Sigmoid colon (tissue), 7 donors: ENCODE measurements around the gene TRAF3IP3. TPM values are rescaled to one million over a fixed set of nuclear protein-coding genes. Genes with fewer than 3 reads are reported as not detected.

Source experiments
- DNase-seq: peaks from one replicate; pipeline ENCODE4 v3.0.0-alpha.2; 2019
- H3K27ac ChIP-seq, 4 donors: fragments of 200-600 bp; sonication (generic); one replicate each; pipeline ENCODE4 v1.5.1; 2016 to 2019; ENCODE audit warnings: mild to moderate bottlenecking in 1 of 4
- H3K27me3 ChIP-seq, 3 donors: fragments of 200-600 bp; sonication (generic); one replicate each; pipeline ENCODE4 v1.5.1; 2019; ENCODE audit warnings: mild to moderate bottlenecking in 1 of 3
- H3K36me3 ChIP-seq, 4 donors: fragments of 200-600 bp; sonication (generic); one replicate each; pipeline ENCODE4 v1.5.1; 2016 to 2019
- H3K4me1 ChIP-seq, 4 donors: fragments of 200-600 bp; sonication (generic); one replicate each; pipeline ENCODE4 v1.5.1; 2017 to 2019
- H3K4me3 ChIP-seq, 4 donors: fragments of 200-600 bp; sonication (generic); one replicate each; pipeline ENCODE4 v1.5.1; 2017 to 2019; ENCODE audit warnings: mild to moderate bottlenecking in 2 of 4, moderate library complexity in 1 of 4
- H3K9me3 ChIP-seq, 4 donors: fragments of 200-600 bp in 3 of 4; sonication (generic) in 3 of 4; one replicate each; pipeline versions ENCODE4 v1.5.1 to v1.6.1; 2013 to 2019
- EP300 ChIP-seq, 4 donors: sonication (generic); formaldehyde crosslinking; IDR thresholded peaks; one replicate each; pipeline ENCODE4 v1.6.1; 2017; ENCODE audit warnings: antibody characterized with exemption in 4 of 4
- POLR2A ChIP-seq, 2 donors: fragments of 450-650 bp; IDR thresholded peaks; one replicate each; pipeline ENCODE4 v1.6.1; 2016; ENCODE audit warnings: antibody characterized with exemption in 2 of 2, mild to moderate bottlenecking in 2 of 2, moderate library complexity in 2 of 2
- POLR2AphosphoS5 ChIP-seq, 4 donors: sonication (generic); formaldehyde crosslinking; IDR thresholded peaks; one replicate each; pipeline ENCODE4 v1.6.1; 2017; ENCODE audit warnings: antibody characterized with exemption in 4 of 4
- WGBS, 2 donors: extraction: QIAGEN DNeasy Blood & Tissue Kit; methylation state at CpG; one replicate each; pipeline ENCODE4 v1.1.7; 2013; 5-methylcytosine and 5-hydroxymethylcytosine counted together
- intact Hi-C: fragments of 100-400 bp; cut with DNase I; formaldehyde crosslinking; loops from one replicate; pipeline ENCODE4 v1.15.1; 2023
- polyA plus RNA-seq, 3 donors: library from polyadenylated mRNA; stranded (reverse); fragments of 200-250 nt; gene quantifications; one replicate each; pipeline ENCODE4 v1.2.3, GENCODE V29; 2013
- total RNA-seq, 4 donors: library from RNA; depleted of rRNA; stranded (reverse); fragments of >200 nt; gene quantifications; one replicate each; pipeline ENCODE4 v1.1.0, GENCODE V29; 2016
- TF ChIP-seq, protein P1 (sequence below), 4 experiments: fragments of 450-650 bp in 3 of 4; fragments of 200-600 bp in 1 of 4; IDR thresholded peaks; one replicate each; pipeline ENCODE4 v1.5.1; 2016 to 2019; ENCODE audit warnings: antibody characterized with exemption in 4 of 4, mild to moderate bottlenecking in 3 of 4, moderate library complexity in 2 of 4
- donor health status: healthy with polysubstance abuse.
- donor health status: Bipolar disorder and iron deficiency.
- donor health status: healthy.

The TRAF3IP3 gene
- total and polyA plus RNA-seq, 7 donors, result 1.1 to 43.7 (median 1.7) TPM

DNA sequence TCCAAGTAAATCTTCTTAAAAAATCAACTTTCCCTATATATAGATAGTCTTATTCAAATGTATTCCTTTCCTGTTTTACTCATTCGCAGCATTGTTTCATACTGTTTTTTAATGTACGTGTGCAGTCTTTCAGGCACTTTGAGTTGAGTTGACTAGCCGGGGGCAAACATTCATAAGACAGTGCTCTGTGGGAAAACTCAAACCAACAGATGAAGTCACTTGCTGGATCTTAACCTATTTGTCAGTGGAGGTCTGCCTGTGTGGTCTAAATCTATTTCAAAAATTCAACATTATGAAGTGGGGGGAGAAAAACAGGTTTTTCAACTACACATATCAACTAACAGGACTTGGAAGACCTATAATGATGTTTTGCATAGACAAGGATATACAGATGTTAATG is 45.0 kb upstream of the TRAF3IP3 start:
- TF ChIP-seq POLR2A (IDR thresholded peaks at IDR 0.05) (no peak), POLR2AphosphoS5 (IDR thresholded peaks at IDR 0.05) (no peak), EP300 (IDR thresholded peaks at IDR 0.05) (no peak)
- TF ChIP-seq, protein P1, sequence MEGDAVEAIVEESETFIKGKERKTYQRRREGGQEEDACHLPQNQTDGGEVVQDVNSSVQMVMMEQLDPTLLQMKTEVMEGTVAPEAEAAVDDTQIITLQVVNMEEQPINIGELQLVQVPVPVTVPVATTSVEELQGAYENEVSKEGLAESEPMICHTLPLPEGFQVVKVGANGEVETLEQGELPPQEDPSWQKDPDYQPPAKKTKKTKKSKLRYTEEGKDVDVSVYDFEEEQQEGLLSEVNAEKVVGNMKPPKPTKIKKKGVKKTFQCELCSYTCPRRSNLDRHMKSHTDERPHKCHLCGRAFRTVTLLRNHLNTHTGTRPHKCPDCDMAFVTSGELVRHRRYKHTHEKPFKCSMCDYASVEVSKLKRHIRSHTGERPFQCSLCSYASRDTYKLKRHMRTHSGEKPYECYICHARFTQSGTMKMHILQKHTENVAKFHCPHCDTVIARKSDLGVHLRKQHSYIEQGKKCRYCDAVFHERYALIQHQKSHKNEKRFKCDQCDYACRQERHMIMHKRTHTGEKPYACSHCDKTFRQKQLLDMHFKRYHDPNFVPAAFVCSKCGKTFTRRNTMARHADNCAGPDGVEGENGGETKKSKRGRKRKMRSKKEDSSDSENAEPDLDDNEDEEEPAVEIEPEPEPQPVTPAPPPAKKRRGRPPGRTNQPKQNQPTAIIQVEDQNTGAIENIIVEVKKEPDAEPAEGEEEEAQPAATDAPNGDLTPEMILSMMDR (IDR thresholded peaks at IDR 0.05), result no peak
- Histone ChIP-seq H3K27ac (no peak overlapping the region), H3K9me3 (no peaks in the 10 kb centered on the region), H3K27me3 (no peaks in the 10 kb centered on the region), H3K4me1 (no peaks in the 10 kb centered on the region), H3K4me3 (no peak overlapping the region), H3K36me3 (no peaks in the 10 kb centered on the region)
- intact Hi-C loops, result no loop called here
- no peak for DNase-seq
- 93 to 94% methylated on average over 3 of the region's 3 CpGs for WGBS, 2 donors

DNA sequence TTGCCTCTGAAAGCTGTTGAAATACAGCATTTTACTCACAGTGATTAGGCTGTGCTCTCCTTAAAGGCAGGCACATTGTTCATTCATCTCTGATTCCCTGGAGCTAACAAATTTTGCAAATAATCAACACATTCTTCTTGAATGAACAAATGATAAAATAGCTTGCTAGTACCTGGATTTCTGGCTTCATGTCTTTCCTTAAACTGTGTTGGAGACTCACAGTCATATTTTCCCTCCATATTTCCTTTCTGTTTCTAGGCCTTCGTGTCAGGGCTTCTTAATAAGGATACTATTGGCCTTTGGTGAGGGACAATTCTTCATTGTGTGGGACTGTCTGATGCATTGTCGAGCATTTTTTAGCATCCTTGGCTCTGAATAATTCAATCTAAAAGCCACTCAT is 41.5 kb upstream of the TRAF3IP3 start:
- Histone ChIP-seq H3K27me3 (no peaks in the 10 kb centered on the region), H3K36me3 (no peaks in the 10 kb centered on the region), H3K9me3 (no peaks in the 10 kb centered on the region), H3K27ac (no peak overlapping the region), H3K4me3 (no peak overlapping the region), H3K4me1 (no peaks in the 10 kb centered on the region)
- 82 to 91% methylated on average over 2 of the region's 2 CpGs for WGBS, 2 donors
- TF ChIP-seq EP300 (IDR thresholded peaks at IDR 0.05) (no peak), POLR2AphosphoS5 (IDR thresholded peaks at IDR 0.05) (no peak), POLR2A (IDR thresholded peaks at IDR 0.05) (no peak)
- TF ChIP-seq, protein P1 (IDR thresholded peaks at IDR 0.05), result no peak
- intact Hi-C loops, result no loop called here
- DNase-seq, result no peak

DNA sequence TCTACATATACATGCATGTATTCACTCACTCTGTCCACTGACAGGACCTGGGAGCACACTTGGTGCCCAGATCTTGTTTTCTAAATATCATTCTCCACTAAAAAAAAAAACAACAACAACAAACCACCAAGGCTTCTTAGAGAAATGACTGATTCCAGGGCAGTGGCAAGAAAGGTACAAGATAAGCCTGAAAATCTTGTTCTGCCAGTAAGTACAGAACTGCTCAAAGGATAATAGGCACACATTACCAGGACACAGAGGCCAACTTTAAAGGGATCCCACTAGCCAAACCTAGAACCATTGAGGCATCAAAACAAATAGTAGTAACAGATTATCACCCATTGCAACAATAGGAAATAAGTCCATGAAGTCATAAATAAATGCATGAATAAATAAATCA is 40.5 kb upstream of the TRAF3IP3 start:
- TF ChIP-seq EP300 (IDR thresholded peaks at IDR 0.05) (no peak), POLR2AphosphoS5 (IDR thresholded peaks at IDR 0.05) (no peak), POLR2A (IDR thresholded peaks at IDR 0.05) (no peak)
- TF ChIP-seq, protein P1 (IDR thresholded peaks at IDR 0.05), result no peak
- H3K36me3 ChIP-seq, result no peaks in the 10 kb centered on the region
- no peaks in the 10 kb centered on the region for H3K27me3 ChIP-seq
- no peak overlapping the region for H3K4me3 ChIP-seq
- intact Hi-C loops, result no loop called here
- DNase-seq, result no peak
- no peaks in the 10 kb centered on the region for H3K4me1 ChIP-seq
- H3K9me3 ChIP-seq, result no peaks in the 10 kb centered on the region
- no peak overlapping the region for H3K27ac ChIP-seq

DNA sequence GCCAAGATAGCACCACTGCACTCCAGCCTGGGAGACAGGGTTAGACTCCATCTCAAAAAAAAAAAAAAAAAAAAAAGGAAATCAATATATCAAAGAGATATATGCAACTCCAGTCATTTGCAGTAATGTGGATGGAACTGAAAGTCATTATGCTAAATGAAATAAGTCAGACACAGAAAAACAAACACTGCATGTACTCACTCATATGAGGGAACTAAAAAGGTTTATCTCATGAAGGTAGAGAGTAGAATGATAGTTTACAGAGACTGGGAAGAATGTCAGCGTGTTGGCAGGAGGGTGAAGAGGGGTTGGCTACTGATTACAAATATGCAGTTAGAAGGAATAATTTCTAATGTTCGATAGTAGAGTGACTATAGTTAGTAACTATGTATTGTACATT is 38.0 kb upstream of the TRAF3IP3 start:
- Histone ChIP-seq H3K4me3 (no peak overlapping the region), H3K27me3 (no peaks in the 10 kb centered on the region), H3K9me3 (no peaks in the 10 kb centered on the region), H3K4me1 (no peaks in the 10 kb centered on the region), H3K27ac (no peak overlapping the region), H3K36me3 (no peaks in the 10 kb centered on the region)
- TF ChIP-seq EP300 (IDR thresholded peaks at IDR 0.05), result no peak
- TF ChIP-seq POLR2AphosphoS5 (IDR thresholded peaks at IDR 0.05), result no peak
- no peak for TF ChIP-seq POLR2A (IDR thresholded peaks at IDR 0.05)
- TF ChIP-seq, protein P1 (IDR thresholded peaks at IDR 0.05), result no peak
- intact Hi-C loops, result no loop called here
- WGBS, 2 donors, result 82 to 85% methylated on average over 2 of the region's 2 CpGs
- no peak for DNase-seq

DNA sequence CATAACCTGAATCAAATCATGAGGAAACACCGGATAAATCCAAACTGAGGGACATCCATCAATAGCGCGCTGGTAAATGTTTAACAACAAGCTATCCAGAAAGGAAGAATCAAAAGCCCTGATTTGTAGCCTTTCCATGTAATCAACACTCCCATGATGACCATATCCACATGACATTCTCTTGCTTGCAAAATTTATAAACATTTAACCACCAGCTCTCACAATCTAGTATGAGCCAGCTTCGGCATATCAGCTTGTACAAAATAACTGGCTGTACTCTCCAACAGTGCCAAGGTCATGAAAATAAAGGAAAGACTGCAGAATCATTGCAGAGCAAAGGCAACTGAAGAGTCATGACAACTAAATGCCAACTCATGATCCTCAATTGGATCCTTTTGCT is 35.5 kb upstream of the TRAF3IP3 start:
- Histone ChIP-seq H3K36me3 (no peaks in the 10 kb centered on the region), H3K27me3 (no peaks in the 10 kb centered on the region), H3K4me1 (no peaks in the 10 kb centered on the region), H3K27ac (no peak overlapping the region), H3K9me3 (no peaks in the 10 kb centered on the region), H3K4me3 (no peak overlapping the region)
- no peak for DNase-seq
- WGBS, 2 donors, result 70 to 79% methylated on average over 4 of the region's 4 CpGs
- intact Hi-C loops, result no loop called here
- TF ChIP-seq EP300 (IDR thresholded peaks at IDR 0.05) (no peak), POLR2AphosphoS5 (IDR thresholded peaks at IDR 0.05) (no peak), POLR2A (IDR thresholded peaks at IDR 0.05) (no peak)
- TF ChIP-seq, protein P1 (IDR thresholded peaks at IDR 0.05), result no peak
